Measurements from ENCODE around the gene GGCX.
A peak's percentile ranks its signal among the peaks of the same experiment; 100 is the strongest.

The GGCX gene

GRCh38 chr2:85534099-85534498, 27.2 kb downstream of the GGCX start:
- peaks cover 15% of the 10 kb centered on the region for H3K4me1 ChIP-seq (ENCODE audit: insufficient read depth, low read length)
- no peak overlapping the region for H3K9ac ChIP-seq (ENCODE audit: low read depth, low read length)
- no peaks in the 10 kb centered on the region for H3K9me3 ChIP-seq (ENCODE audit: insufficient read depth, low read length, severe bottlenecking)
- no peak overlapping the region for H2AFZ ChIP-seq (ENCODE audit: low read depth, low read length)
- peaks cover 25% of the 10 kb centered on the region for H3K79me2 ChIP-seq (ENCODE audit: insufficient read depth, low read length)
- no peak for DNase-seq
- no peak overlapping the region for H3K4me2 ChIP-seq (ENCODE audit: insufficient read depth, low read length)
- ATAC-seq (ENCODE audit: insufficient read depth, low read depth): no peak
- no peaks in the 10 kb centered on the region for H3K27me3 ChIP-seq (ENCODE audit: insufficient read depth, low read length, poor library complexity)
- peaks cover under 1% of the 10 kb centered on the region; the same call in 1 of the 2 replicates for H3K36me3 ChIP-seq (ENCODE audit: insufficient read depth, low read length)
- peaks cover under 1% of the 10 kb centered on the region for H4K20me1 ChIP-seq (ENCODE audit: insufficient read depth, low read length)
- TF ChIP-seq CTCF (IDR thresholded peaks at IDR 0.05; ENCODE audit: borderline replicate concordance, extremely low read depth, low read length, poor library complexity, severe bottlenecking): no peak
- TF ChIP-seq EZH2 (IDR thresholded peaks at IDR 0.05; ENCODE audit: borderline replicate concordance, low read depth, low read length, severe bottlenecking): no peak
- H3K27ac ChIP-seq (ENCODE audit: low read length): no peak overlapping the region
- no peak overlapping the region for H3K4me3 ChIP-seq (ENCODE audit: low read depth in 1 of 2, low read length in 2 of 2)

GRCh38 chr2:85531589-85531988, 29.7 kb downstream of the GGCX start:
- no peak overlapping the region for H3K9ac ChIP-seq (ENCODE audit: low read depth, low read length)
- H4K20me1 ChIP-seq (ENCODE audit: insufficient read depth, low read length): no peaks in the 10 kb centered on the region
- no peak overlapping the region for H3K4me3 ChIP-seq (ENCODE audit: low read depth in 1 of 2, low read length in 2 of 2)
- H2AFZ ChIP-seq (ENCODE audit: low read depth, low read length): no peak overlapping the region
- H3K36me3 ChIP-seq (ENCODE audit: insufficient read depth, low read length): no peaks in the 10 kb centered on the region
- DNase-seq (no peak), ATAC-seq (ENCODE audit: insufficient read depth, low read depth) (0 out of 3 replicates have a peak, but pooled peaks have one; percentile 29)
- peaks cover 4% of the 10 kb centered on the region; the same call in 1 of the 2 replicates for H3K4me1 ChIP-seq (ENCODE audit: insufficient read depth, low read length)
- no peak overlapping the region for H3K27ac ChIP-seq (ENCODE audit: low read length)
- no peaks in the 10 kb centered on the region for H3K27me3 ChIP-seq (ENCODE audit: insufficient read depth, low read length, poor library complexity)
- H3K79me2 ChIP-seq (ENCODE audit: insufficient read depth, low read length): peaks cover 5% of the 10 kb centered on the region
- TF ChIP-seq EZH2 (IDR thresholded peaks at IDR 0.05; ENCODE audit: borderline replicate concordance, low read depth, low read length, severe bottlenecking) (no peak), CTCF (IDR thresholded peaks at IDR 0.05; ENCODE audit: borderline replicate concordance, extremely low read depth, low read length, poor library complexity, severe bottlenecking) (no peak)
- H3K9me3 ChIP-seq (ENCODE audit: insufficient read depth, low read length, severe bottlenecking): no peaks in the 10 kb centered on the region
- H3K4me2 ChIP-seq (ENCODE audit: insufficient read depth, low read length): no peak overlapping the region

GRCh38 chr2:85529809-85530208, 31.5 kb downstream of the GGCX start:
- Histone ChIP-seq H2AFZ (ENCODE audit: low read depth, low read length) (no peak overlapping the region), H3K4me3 (ENCODE audit: low read depth in 1 of 2, low read length in 2 of 2) (no peak overlapping the region), H3K4me2 (ENCODE audit: insufficient read depth, low read length) (no peak overlapping the region), H3K27ac (ENCODE audit: low read length) (no peak overlapping the region), H3K36me3 (ENCODE audit: insufficient read depth, low read length) (no peaks in the 10 kb centered on the region), H3K27me3 (ENCODE audit: insufficient read depth, low read length, poor library complexity) (no peaks in the 10 kb centered on the region), H3K4me1 (ENCODE audit: insufficient read depth, low read length) (peaks cover 6% of the 10 kb centered on the region), H3K79me2 (ENCODE audit: insufficient read depth, low read length) (no peaks in the 10 kb centered on the region), H4K20me1 (ENCODE audit: insufficient read depth, low read length) (no peaks in the 10 kb centered on the region), H3K9ac (ENCODE audit: low read depth, low read length) (no peak overlapping the region), H3K9me3 (ENCODE audit: insufficient read depth, low read length, severe bottlenecking) (no peaks in the 10 kb centered on the region)
- DNase-seq (no peak), ATAC-seq (ENCODE audit: insufficient read depth, low read depth) (no peak)
- TF ChIP-seq EZH2 (IDR thresholded peaks at IDR 0.05; ENCODE audit: borderline replicate concordance, low read depth, low read length, severe bottlenecking): no peak
- TF ChIP-seq CTCF (IDR thresholded peaks at IDR 0.05; ENCODE audit: borderline replicate concordance, extremely low read depth, low read length, poor library complexity, severe bottlenecking): no peak

GRCh38 chr2:85528355-85528754, 32.9 kb downstream of the GGCX start:
- ATAC-seq (ENCODE audit: insufficient read depth, low read depth): no peak
- no peak overlapping the region for H3K27ac ChIP-seq (ENCODE audit: low read length)
- H3K9ac ChIP-seq (ENCODE audit: low read depth, low read length): no peak overlapping the region

More at GRCh38 chr2:85528355-85528754, 32.9 kb downstream of the GGCX start:
- Histone ChIP-seq H3K27me3 (ENCODE audit: insufficient read depth, low read length, poor library complexity) (no peaks in the 10 kb centered on the region), H2AFZ (ENCODE audit: low read depth, low read length) (no peak overlapping the region), H3K9me3 (ENCODE audit: insufficient read depth, low read length, severe bottlenecking) (no peaks in the 10 kb centered on the region), H3K36me3 (ENCODE audit: insufficient read depth, low read length) (no peaks in the 10 kb centered on the region), H3K79me2 (ENCODE audit: insufficient read depth, low read length) (no peaks in the 10 kb centered on the region), H3K4me3 (ENCODE audit: low read depth in 1 of 2, low read length in 2 of 2) (no peak overlapping the region), H3K4me2 (ENCODE audit: insufficient read depth, low read length) (no peak overlapping the region), H3K4me1 (ENCODE audit: insufficient read depth, low read length) (peaks cover 12% of the 10 kb centered on the region), H4K20me1 (ENCODE audit: insufficient read depth, low read length) (no peaks in the 10 kb centered on the region)
- TF ChIP-seq CTCF (IDR thresholded peaks at IDR 0.05; ENCODE audit: borderline replicate concordance, extremely low read depth, low read length, poor library complexity, severe bottlenecking): no peak
- no peak for TF ChIP-seq EZH2 (IDR thresholded peaks at IDR 0.05; ENCODE audit: borderline replicate concordance, low read depth, low read length, severe bottlenecking)
- DNase-seq: no peak
